Prostate gland (tissue), 2 donors: Measurements from ENCODE around the gene CARNS1.

Source experiments
- CTCF ChIP-seq, 4 experiments: fragments of 200-600 bp in 2 of 4; fragments of 450-650 bp in 2 of 4; sonication (generic) in 2 of 4; IDR thresholded peaks; 1 replicate in 3 of 4; 2 replicates in 1 of 4; pipeline ENCODE4 v1.5.1; 2016 to 2019; ENCODE audit warnings: antibody characterized with exemption in 4 of 4, mild to moderate bottlenecking in 2 of 4, moderate library complexity in 2 of 4
- POLR2A ChIP-seq: fragments of 450-650 bp; IDR thresholded peaks from one replicate; pipeline ENCODE4 v1.6.1; 2016; ENCODE audit warnings: antibody characterized with exemption, mild to moderate bottlenecking
- POLR2AphosphoS5 ChIP-seq: sonication (generic); formaldehyde crosslinking; IDR thresholded peaks from one replicate; pipeline ENCODE4 v1.6.1; 2017; ENCODE audit warnings: antibody characterized with exemption

GRCh38 chr11:67456068-67456705 is 40.7 kb downstream of the CARNS1 start:
- no peak for TF ChIP-seq CTCF (IDR thresholded peaks at IDR 0.05)
- TF ChIP-seq POLR2A = no peak
- TF ChIP-seq POLR2AphosphoS5 = no peak
